GM18909 (cell line): ENCODE results near the gene BUB1B.
"Not testable (repeated sequence)": the region's sequence is repeated elsewhere in the genome, so short reads cannot be mapped to it uniquely, and the experiment has no call there.

Source experiments
- ATAC-seq: cut with Tn5 transposase; IDR thresholded peaks from one replicate; pipeline ENCODE4 v1.9.1; 2021; ENCODE audit warnings: mild to moderate bottlenecking; ENCODE audit not compliant: unreplicated experiment, poor library complexity

BUB1B gene, protein sequence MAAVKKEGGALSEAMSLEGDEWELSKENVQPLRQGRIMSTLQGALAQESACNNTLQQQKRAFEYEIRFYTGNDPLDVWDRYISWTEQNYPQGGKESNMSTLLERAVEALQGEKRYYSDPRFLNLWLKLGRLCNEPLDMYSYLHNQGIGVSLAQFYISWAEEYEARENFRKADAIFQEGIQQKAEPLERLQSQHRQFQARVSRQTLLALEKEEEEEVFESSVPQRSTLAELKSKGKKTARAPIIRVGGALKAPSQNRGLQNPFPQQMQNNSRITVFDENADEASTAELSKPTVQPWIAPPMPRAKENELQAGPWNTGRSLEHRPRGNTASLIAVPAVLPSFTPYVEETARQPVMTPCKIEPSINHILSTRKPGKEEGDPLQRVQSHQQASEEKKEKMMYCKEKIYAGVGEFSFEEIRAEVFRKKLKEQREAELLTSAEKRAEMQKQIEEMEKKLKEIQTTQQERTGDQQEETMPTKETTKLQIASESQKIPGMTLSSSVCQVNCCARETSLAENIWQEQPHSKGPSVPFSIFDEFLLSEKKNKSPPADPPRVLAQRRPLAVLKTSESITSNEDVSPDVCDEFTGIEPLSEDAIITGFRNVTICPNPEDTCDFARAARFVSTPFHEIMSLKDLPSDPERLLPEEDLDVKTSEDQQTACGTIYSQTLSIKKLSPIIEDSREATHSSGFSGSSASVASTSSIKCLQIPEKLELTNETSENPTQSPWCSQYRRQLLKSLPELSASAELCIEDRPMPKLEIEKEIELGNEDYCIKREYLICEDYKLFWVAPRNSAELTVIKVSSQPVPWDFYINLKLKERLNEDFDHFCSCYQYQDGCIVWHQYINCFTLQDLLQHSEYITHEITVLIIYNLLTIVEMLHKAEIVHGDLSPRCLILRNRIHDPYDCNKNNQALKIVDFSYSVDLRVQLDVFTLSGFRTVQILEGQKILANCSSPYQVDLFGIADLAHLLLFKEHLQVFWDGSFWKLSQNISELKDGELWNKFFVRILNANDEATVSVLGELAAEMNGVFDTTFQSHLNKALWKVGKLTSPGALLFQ

DNA sequence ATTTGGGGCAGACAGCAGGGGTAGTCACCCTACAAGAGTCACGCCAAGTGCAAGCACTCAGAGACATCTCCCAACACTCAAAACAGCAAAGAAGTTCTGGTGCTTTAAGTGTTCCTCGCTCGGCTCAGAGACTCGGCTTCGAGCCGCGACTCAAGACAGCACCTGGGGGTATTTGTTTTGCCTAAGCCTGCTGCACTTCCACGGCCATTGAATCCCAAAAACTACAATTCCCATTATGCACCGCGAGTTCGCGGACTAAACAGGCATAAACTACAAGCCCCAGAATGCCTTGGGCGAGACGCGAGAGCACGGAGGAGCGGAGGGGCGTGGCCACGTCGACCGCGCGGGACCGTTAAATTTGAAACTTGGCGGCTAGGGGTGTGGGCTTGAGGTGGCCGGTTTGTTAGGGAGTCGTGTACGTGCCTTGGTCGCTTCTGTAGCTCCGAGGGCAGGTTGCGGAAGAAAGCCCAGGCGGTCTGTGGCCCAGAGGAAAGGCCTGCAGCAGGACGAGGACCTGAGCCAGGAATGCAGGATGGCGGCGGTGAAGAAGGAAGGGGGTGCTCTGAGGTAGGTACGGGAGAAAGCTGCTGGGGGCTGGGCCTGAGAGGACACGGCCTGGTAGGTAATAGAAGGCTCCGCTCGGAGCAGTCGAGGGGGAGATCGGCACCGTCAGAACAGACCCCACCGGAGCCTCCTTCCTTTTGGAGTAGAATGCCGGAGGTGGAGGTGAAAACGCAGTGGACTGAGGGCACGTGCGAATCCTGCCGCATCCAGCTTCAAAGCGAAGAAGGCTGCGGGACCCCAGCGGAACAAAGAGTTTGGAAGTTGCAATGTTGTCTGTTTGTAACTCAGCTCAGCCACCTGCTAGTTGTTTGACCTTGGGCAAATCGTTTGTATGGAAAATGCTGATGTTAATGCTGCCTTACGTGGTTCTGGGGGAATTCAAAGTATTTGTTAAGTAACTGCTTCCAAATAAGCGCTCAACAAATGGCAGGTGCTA lies at the start of gene BUB1B:
Gene BUB1B (plus strand): TSS at position 381 of the 1,000 bp plus-strand sequence. CDS start 152 bp downstream, at position 533.
- ATAC-seq = peak; percentile 91

DNA sequence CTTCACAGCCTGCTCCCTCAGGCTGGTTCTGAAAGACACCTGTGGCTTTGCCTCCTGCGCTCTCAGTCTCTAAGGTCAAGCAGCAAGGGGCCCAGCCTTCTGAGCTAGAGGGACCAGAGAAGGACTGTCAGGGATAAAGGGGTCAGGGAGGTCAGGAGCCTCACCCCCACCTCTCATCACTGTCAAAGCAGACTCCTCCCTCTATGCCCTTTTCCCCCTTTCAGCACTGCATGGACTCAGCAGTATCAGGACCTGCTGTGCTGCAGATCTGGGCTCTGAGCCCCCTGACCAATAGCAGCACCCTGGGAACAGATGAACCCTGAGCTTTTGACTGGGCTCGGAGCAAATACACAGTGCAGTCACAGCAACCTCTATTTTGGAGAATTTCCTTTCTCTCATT lies 49.0 kb upstream of the BUB1B start:
- ATAC-seq = no peak

DNA sequence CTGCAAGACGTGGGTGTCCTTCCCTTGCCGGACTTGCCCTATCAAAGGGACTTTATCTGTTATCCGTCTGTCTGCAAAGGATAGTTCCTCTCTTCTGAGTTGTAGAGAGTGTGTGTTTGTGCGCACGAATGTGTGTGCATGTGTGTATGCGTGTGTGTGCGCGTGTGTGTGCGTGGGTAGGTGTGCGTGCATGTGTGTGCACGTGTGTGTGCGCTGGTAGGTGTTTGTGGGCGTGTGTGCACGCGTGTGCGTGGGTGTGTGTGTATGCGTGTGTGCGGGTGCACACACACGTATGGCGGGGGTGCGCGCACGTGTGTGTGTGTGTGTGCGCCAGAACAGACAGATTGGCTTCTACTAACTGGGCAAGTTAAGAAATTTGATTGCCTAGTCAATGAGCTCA lies 48.1 kb upstream of the BUB1B start:
- ATAC-seq = no peak

DNA sequence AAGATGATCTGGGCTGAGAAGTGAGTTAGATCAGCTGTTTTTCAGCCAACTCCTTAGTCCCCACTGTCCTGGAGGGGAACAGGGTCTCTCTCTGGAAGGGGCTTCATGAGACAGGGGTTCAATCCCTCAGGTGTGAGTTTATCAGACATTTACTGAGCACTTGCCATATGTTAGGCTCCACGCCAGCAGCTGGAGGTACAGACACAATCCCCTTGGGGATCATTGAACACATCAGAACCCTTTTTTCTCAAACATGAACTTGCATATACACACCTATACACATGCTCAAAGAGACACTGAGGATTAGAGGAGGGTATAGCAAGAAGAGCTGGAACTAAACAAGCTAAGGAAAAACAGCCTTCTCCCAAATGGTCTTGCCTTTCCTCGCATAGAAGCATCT lies 46.7 kb upstream of the BUB1B start:
- ATAC-seq = no peak

DNA sequence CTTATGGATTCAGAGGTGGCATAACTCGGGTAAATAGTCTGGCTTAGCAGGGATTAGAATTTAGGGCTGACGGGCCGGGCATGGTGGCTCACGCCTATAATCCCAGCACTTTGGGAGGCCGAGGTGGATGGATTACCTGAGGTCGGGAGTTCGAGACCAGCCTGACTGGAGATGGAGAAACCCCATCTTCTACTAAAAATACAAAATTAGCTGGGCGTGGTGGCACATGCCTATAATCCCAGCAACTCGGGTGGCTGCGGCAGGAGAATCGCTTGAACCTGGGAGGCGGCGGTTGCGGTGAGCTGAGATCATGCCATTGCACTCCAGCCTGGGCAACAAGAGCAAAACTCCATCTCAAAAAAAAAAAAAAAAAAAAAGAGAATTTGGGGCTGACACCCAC lies 45.8 kb upstream of the BUB1B start:
- not testable (repeated sequence) for ATAC-seq

DNA sequence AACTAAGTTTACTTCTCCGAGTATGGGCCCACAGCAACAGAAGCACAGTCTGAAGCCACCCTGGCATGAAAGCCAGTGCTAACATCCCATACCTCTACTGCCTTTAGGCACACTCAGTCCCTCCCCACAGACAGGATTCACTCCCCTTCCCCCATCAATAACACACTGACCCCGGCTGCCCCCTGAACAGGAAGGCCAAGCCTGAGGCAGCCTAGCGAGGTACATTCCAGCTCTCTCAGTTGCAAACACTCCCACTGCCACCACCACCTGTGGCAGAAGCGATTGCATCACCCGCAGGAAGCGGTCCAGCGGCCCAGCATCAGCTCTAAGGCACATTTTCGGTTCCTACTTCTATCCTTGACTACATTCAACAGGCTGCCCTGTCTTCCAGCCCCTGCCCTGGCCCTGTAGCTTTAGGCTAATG lies 45.2 kb upstream of the BUB1B start:
- ATAC-seq = peak; percentile 92

DNA sequence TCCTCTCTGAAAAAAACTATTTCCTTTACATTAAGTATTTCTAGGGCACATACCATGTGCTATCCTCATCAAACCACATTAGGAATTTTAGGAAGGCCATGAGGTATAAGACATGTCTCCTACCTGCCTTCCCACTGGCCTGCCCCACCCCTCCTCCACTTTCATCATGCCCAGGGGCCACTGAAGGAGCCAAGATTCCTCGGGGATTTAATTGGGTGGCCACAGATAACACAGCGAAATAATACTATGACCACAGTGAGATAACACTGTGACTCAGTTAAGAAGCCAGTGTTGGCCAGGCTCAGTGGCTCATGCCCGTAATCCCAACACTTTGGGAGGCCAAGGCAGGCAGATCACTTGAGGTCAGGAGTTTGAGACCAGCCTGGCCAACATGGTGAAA lies 42.4 kb upstream of the BUB1B start:
- ATAC-seq = no peak

DNA sequence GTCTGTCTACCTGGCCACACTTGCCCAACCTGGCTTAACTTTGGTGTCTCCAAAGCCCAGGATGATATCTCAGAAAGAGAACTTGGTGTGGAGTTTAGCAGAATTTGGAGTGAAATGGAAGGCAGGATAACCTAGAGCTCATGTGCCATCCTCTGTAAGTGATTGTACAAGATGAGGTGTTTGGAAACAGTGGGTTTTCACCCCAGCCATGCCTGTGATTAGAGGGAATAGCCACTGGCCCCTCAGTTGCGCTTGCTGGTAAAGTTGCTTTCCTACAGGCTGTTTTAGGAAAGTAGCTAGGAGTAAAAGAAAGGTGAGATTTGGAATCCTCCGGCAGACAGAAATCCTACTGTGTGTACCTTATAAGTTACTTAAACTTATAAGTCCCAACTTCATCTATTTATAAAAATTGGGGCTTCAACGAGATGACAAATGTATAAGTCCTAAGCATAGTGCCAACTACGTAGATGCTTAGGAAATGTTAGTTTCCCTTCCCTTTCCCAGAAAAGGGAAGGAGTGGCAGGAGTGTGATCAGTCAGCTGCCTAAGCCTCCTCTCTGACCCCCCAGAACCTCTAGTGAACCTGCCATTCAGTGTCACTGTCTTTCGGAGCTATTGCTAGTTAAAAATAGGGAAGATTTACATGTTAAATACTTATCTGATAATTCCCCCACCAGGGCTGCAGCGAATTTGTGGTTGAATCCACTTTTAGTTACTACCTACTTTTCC lies 38.8 kb upstream of the BUB1B start:
- ATAC-seq = no peak

DNA sequence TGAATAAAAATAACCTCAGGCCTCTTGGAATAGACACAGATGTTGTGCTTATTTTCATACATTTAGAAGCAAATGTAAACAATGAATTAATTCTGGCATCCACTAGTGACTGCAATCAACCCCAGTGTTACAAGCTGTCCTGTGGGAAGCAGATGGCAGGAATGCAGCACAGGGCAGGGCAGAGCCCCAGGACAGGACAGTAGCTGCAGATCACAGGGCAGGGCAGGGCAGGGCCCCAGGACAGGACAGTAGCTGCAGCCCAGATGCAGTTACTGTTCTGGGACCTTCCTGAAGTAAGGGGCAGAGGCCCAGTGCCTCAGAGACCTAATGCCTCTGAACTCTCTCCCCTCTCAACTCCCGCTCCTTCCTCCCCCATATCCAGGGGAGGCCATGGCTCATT lies 37.9 kb upstream of the BUB1B start:
- not testable (repeated sequence) for ATAC-seq

DNA sequence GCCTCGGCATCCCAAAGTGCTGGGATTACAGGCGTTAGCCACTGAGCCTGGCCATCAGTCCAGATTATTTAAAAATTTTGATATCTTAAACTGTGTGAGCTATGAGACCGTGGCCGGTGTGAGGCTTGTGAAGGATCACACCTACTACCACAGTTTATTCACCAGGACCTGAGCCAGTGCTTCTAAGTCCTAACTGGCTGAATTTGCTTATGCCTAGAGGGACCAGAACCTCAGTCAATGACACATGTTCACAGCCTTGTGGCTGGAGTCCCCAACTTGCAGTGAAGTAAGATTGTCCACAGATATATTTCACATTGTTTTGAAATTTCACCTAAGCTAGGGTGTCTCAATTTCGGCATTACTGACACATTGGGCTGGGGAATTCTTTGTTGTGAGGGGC lies 37.0 kb upstream of the BUB1B start:
- not testable (repeated sequence) for ATAC-seq

DNA sequence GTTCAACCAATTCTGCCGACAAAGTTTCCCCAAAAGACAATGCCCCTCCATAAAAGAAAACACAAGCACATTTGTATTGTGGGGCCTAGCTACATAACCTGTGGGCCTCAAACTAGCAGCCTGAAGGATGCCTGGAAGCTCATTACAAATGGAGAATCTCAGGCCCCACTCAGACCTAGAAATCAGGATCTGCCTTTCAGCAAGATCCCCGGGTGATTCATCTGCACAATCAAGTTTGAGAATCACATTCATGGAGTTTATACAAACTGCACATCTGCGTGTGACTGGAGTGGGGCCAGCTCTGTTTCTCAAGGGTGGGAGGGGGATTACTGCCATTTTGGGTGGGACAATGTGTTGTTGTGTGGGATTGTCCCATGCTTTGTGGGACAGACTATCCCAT lies 36.5 kb upstream of the BUB1B start:
- not testable (repeated sequence) for ATAC-seq

DNA sequence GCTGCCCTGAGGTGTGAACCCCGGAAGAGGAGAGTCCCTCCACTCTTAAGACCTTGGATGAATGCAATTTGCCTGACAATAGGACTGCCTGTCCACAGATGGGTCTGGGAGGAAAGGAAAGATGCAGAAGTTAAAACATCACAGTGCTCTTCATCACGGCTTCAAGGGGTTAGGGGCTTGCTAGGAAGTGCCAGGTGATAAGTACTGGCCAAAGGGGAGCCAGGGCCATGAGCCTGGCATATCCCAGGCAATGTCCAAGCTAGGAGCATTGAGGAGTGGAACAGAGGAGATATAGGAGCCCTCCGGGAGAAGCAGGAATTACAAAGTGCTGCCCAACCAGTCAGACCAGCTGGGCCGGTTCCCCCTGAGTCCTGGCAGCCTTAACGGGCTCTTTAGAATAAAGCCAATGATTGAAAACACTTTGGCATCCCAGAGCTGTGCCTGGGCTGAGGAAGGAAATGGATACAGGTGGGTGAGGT lies 36.0 kb upstream of the BUB1B start:
- ATAC-seq = not testable (repeated sequence)

DNA sequence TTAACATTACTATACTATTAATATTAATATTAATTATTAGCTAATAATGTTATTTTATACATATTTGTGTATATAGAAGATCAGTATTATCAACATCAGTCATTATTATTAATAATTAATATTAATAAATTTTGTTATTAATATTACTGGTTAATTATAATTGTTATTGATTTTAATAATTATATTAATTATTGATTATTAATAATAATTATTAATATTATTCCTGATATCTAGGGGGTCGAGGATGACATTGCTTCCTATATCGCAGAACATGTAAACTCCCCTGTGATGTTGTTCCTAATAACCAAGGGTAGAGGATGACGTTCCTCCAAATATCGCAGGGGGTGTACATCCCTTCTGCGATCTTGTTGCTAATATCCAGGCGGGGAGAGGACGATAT lies 34.9 kb upstream of the BUB1B start:
- no peak for ATAC-seq

DNA sequence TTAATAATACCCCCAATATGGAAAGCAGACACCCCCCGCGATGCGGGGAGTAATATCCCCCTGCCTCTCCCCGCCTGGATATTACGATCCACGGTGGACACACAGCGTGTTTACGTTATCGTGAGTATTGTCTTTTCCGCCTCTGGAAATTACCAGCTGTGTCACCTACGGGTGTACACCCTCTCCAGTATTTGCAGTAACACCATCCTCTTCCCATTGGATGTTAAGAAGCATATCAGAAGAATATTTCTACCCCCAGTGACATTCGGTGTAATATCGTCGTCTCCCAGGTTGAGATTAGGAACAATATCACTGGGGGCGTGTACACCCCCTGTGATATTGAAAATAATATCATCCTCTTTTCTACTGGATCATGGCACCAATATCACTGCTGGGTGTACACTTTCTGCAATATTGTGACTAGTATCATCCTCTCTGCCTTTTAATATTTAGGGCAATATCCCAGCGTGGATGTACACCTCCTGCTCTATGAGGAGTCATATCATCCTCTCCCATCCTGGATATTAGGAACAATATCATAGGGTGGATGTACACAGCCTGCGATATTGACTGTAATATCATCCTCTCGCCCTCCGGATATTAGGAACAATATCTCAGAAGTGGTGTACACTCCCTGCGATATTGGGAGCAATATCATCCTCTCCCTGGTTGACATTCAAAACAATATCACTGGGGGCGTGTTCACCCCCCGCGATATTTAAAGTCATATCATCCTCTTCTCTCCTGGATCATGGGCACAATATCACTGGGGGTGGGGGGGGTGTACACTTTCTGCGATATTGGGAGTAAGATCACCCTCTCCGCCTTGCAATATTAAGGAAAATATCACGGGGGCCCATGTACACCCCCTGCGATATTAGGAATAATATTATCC lies 31.9 kb upstream of the BUB1B start:
- no peak for ATAC-seq

DNA sequence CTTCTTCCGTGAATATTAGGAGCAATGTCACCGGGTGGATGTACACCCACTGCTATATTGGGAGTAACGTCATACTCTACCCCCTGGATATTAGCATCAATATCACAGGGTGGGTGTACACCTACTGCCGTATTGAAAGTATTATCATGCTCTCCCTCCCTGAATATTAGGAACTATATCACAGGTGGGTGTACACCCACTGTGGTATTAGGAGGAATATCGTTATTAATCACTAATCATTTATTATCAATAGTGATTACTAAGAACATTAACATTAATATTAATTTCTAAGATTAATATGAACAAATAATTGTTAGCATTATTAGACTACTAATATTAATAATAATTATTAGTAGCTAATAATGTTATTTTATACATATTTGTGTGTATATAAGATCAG lies 30.8 kb upstream of the BUB1B start:
- no peak for ATAC-seq

DNA sequence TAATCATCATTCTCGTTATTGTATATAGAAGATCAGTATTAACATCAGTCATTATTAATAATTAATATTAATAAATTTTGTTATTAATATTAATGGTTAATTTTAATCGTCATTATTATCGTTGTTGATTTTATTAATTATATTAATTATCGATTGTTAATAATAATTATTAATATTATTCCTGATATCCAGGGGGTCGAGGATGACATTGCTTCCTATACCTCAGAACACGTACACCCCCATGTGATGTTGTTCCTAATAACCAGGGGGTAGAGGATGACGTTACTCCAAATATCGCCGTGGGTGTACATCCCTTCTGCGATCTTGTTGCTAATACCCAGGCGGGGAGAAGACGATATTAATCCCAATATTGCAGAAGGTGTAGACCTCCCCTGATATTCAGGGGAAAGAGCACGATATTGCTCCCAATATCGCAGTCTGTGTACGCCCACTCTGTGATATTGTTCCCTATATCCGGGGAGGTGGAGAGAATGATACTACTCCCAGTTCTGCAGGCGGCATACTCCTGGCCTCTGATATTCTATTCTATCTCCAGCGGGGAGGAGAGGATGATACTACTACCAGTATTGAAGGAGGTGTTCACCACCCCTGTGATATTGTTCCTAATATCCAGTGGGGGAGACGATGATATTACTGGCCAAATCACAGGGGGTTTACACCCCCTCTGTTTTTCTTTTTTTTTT lies 29.9 kb upstream of the BUB1B start:
- ATAC-seq = no peak

DNA sequence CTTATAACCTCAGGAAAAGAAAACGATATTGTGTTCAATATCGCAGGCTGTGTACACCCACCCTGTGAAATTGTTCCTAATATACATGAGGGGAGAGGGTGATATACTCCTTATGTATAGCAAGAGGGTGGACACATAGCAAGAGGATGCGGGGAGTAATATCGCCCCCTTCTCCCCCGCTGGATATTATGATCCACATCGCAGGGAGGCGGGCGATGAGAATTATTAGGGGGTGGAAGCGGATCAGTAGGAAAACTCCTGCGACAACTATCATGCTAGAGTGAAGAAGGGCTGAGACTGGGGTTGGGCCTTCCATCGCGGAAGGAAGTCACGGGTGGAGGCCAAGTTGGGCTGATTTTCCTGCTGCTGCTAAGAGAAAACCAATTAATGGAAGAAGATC lies 27.3 kb upstream of the BUB1B start:
- ATAC-seq = no peak
